ENCODE data around the gene CHST9.

GRCh38 chr18:26948703-26949102, 236.4 kb downstream of the CHST9 start:
- no peak for TF ChIP-seq CTCF (IDR thresholded peaks at IDR 0.05)
- TF ChIP-seq POLR2A (IDR thresholded peaks at IDR 0.05): no peak

Measured in adrenal gland (tissue), 5 donors.